OCI-LY7 (cell line): ENCODE results near the gene TXNRD1. TPM values are rescaled to one million over a fixed set of nuclear protein-coding genes. Genes with fewer than 3 reads are reported as not detected.

Experiments
- BruUV-seq: library from RNA; stranded (reverse); fragments of 400-500 nt; replicated peaks from 2 replicates; lab custom pipeline; 2021; lab: Mats Ljungman, UMichigan
- CTCF ChIA-PET: fragments of 300-600 bp; sonication (Branson Sonifier 250); formaldehyde crosslinking; loops from one replicate; lab custom pipeline; 2022; ENCODE audit warnings: antibody characterized with exemption; ENCODE audit not compliant: unreplicated experiment; lab: Charles Lee
- POLR2A ChIA-PET: fragments of 300-600 bp; sonication (Branson Sonifier 250); formaldehyde crosslinking; loops from one replicate; lab custom pipeline; 2022; ENCODE audit warnings: antibody characterized with exemption; lab: Charles Lee
- DNase-seq: peaks from one replicate; pipeline ENCODE4 v3.0.0-alpha.2; 2015; ENCODE audit warnings: low spot score
- H2AFZ ChIP-seq: fragments of 200-600 bp; sonication (generic), shearing (Covaris generic); 2 replicates; pipeline ENCODE4 v1.6.1; 2014; ENCODE audit warnings: mild to moderate bottlenecking, antibody characterized with exemption, low read length, moderate library complexity
- H3K27ac ChIP-seq: fragments of 200-600 bp; sonication (generic); 2 replicates; pipeline ENCODE4 v1.5.1; 2014; ENCODE audit warnings: mixed run types, low read depth, mild to moderate bottlenecking, moderate library complexity, low read length, inconsistent platforms; ENCODE audit not compliant: poor library complexity, severe bottlenecking
- H3K36me3 ChIP-seq: fragments of 200-600 bp; sonication (generic); 2 replicates; pipeline ENCODE4 v1.6.1; 2014; ENCODE audit warnings: mild to moderate bottlenecking, antibody characterized with exemption, low read length, moderate library complexity, mixed read lengths; ENCODE audit not compliant: insufficient read depth
- H3K4me1 ChIP-seq: fragments of 200-600 bp; sonication (generic); 2 replicates; pipeline ENCODE4 v1.5.1; 2014; ENCODE audit warnings: mild to moderate bottlenecking, low read length; ENCODE audit not compliant: insufficient read depth, poor library complexity, severe bottlenecking
- H3K4me2 ChIP-seq: fragments of 200-600 bp; sonication (generic); 2 replicates; pipeline ENCODE4 v1.6.1; 2014; ENCODE audit warnings: mild to moderate bottlenecking, low read length
- H3K4me3 ChIP-seq: fragments of 200-600 bp; sonication (generic); 2 replicates; pipeline ENCODE4 v1.5.1; 2014; ENCODE audit warnings: mild to moderate bottlenecking, low read depth, low read length; ENCODE audit not compliant: poor library complexity, severe bottlenecking
- H3K79me2 ChIP-seq: fragments of 200-600 bp; sonication (generic); 2 replicates; pipeline ENCODE4 v1.6.1; 2016; ENCODE audit warnings: low read depth, mild to moderate bottlenecking, low read length, moderate library complexity, mixed read lengths; ENCODE audit not compliant: insufficient read depth
- H3K9me2 ChIP-seq: fragments of 200-600 bp; sonication (generic); 2 replicates; pipeline ENCODE4 v1.6.1; 2016; ENCODE audit warnings: mild to moderate bottlenecking, low read length, mixed read lengths; ENCODE audit not compliant: insufficient read depth
- H3K9me3 ChIP-seq: fragments of 200-600 bp; sonication (generic); 2 replicates; pipeline ENCODE4 v1.6.1; 2014; ENCODE audit warnings: mild to moderate bottlenecking, mixed run types, low read length, mixed read lengths
- H4K20me1 ChIP-seq: fragments of 200-600 bp; sonication (generic); 2 replicates; pipeline ENCODE4 v1.6.1; 2014; ENCODE audit warnings: mild to moderate bottlenecking, antibody characterized with exemption, low read length, moderate library complexity, mixed read lengths; ENCODE audit not compliant: insufficient read depth
- CTCF ChIP-seq: fragments of 200-600 bp; sonication (generic); conservative IDR thresholded peaks from 2 replicates; pipeline ENCODE4 v1.5.1; 2014; ENCODE audit warnings: mild to moderate bottlenecking, antibody characterized with exemption, low read length, moderate library complexity, mixed read lengths
- EZH2phosphoT487 ChIP-seq: fragments of 200-600 bp; sonication (generic); IDR thresholded peaks from 2 replicates; pipeline ENCODE4 v1.6.1; 2018; ENCODE audit warnings: low read depth, borderline replicate concordance, mild to moderate bottlenecking, mixed run types, antibody characterized with exemption, low read length, moderate library complexity, mixed read lengths
- intact Hi-C: fragments of 100-400 bp; cut with micrococcal nuclease; formaldehyde crosslinking; loops from one replicate; pipeline ENCODE4 v1.10.0; 2022; ENCODE audit not compliant: unreplicated experiment
- total RNA-seq, 2 experiments: library from RNA; depleted of rRNA in 1 of 2; stranded (reverse); fragments of >200 nt in 1 of 2; shearing (Covaris generic) in 1 of 2; gene quantifications; 2 replicates each; pipeline ENCODE4 v1.2.3, GENCODE V29; 2014 to 2022

Gene TXNRD1
- total RNA-seq, 2 experiments from 2014 or later, result 117 to 132 TPM

- Histone ChIP-seq H3K4me1 (no peaks in the 10 kb centered on the region), H3K4me2 (no peak overlapping the region), H3K27ac (no peak overlapping the region), H3K36me3 (peaks cover 98% of the 10 kb centered on the region), H3K9me2 (no peaks in the 10 kb centered on the region), H4K20me1 (no peaks in the 10 kb centered on the region), H3K79me2 (no peaks in the 10 kb centered on the region), H2AFZ (no peak overlapping the region), H3K9me3 (no peaks in the 10 kb centered on the region), H3K4me3 (no peak overlapping the region)
- POLR2A ChIA-PET, result interaction anchor here (0.7 kb wide), 1 partner anchor 58 kb away, joined by 3 read pairs; no protein-coding TSS in a partner anchor
- DNase-seq, result no peak
- no TSS peak for BruUV-seq
- intact Hi-C loops, result no loop called here
- CTCF ChIA-PET, result no interaction called here
- TF ChIP-seq EZH2phosphoT487, result no peak
- no peak for TF ChIP-seq CTCF
These were observed 131.9 kb downstream of the TXNRD1 start for GRCh38 chr12:104347374-104348075.

GRCh38 chr12:104348283-104348993 lies 132.9 kb downstream of the TXNRD1 start:
- Histone ChIP-seq H3K9me3 (no peaks in the 10 kb centered on the region), H3K4me3 (no peak overlapping the region), H3K4me2 (no peak overlapping the region), H2AFZ (no peak overlapping the region), H3K27ac (no peak overlapping the region), H4K20me1 (no peaks in the 10 kb centered on the region), H3K79me2 (no peaks in the 10 kb centered on the region), H3K36me3 (peaks cover 98% of the 10 kb centered on the region), H3K4me1 (no peaks in the 10 kb centered on the region), H3K9me2 (no peaks in the 10 kb centered on the region)
- POLR2A ChIA-PET, result interaction anchor here (0.7 kb wide), 1 partner anchor 1045 kb away, joined by 4 read pairs; no protein-coding TSS in a partner anchor
- intact Hi-C loops, result no loop called here
- BruUV-seq, result no TSS peak
- no peak for TF ChIP-seq EZH2phosphoT487
- TF ChIP-seq CTCF, result no peak
- CTCF ChIA-PET, result no interaction called here
- DNase-seq, result no peak
